CD14-positive monocyte (primary cell): ENCODE results near the gene PYHIN1. TPM values are rescaled to one million over a fixed set of nuclear protein-coding genes. Genes with fewer than 3 reads are reported as not detected.

Experiments used
- DNase-seq, 3 donors: peaks; one replicate each; pipeline ENCODE4 v3.0.0-alpha.2; 2011 to 2022
- H2AFZ ChIP-seq: 2 replicates; pipeline ENCODE4 v1.6.0; 2012; ENCODE audit warnings: mild to moderate bottlenecking, low read depth, low read length, inconsistent platforms; ENCODE audit not compliant: insufficient read depth, poor library complexity, severe bottlenecking
- H3K27ac ChIP-seq, 2 donors: 1 replicate in 1 of 2; 2 replicates in 1 of 2; pipeline ENCODE4 v1.5.1; 2012 to 2013; ENCODE audit warnings: low read length in 2 of 2, control low read depth in 1 of 2, inconsistent platforms in 1 of 2, low read depth in 1 of 2, mild to moderate bottlenecking in 1 of 2
- H3K27me3 ChIP-seq, 2 donors: one replicate each; pipeline versions ENCODE4 v1.6.0 to v1.6.1; 2011 to 2013; ENCODE audit warnings: low read length in 2 of 2; ENCODE audit not compliant: control insufficient read depth in 2 of 2, insufficient read depth in 2 of 2
- H3K36me3 ChIP-seq, 2 donors: replicated peaks in 1 of 2; 1 replicate in 1 of 2; 2 replicates in 1 of 2; pipeline versions ENCODE4 v1.5.1 to v1.6.1; 2012 to 2013; ENCODE audit warnings: low read length in 2 of 2, control low read depth in 1 of 2, inconsistent platforms in 1 of 2, mild to moderate bottlenecking in 1 of 2; ENCODE audit not compliant: insufficient read depth in 2 of 2, control insufficient read depth in 1 of 2
- H3K4me1 ChIP-seq, 2 donors: 1 replicate in 1 of 2; 2 replicates in 1 of 2; pipeline versions ENCODE4 v1.5.1 to v1.6.1; 2012 to 2013; ENCODE audit warnings: low read length in 2 of 2, control low read depth in 1 of 2, inconsistent platforms in 1 of 2, mild to moderate bottlenecking in 1 of 2, moderate library complexity in 1 of 2; ENCODE audit not compliant: insufficient read depth in 2 of 2, control insufficient read depth in 1 of 2
- H3K4me2 ChIP-seq: replicated peaks from 2 replicates; pipeline ENCODE3; 2012; ENCODE audit warnings: low read length, moderate library complexity, mild to moderate bottlenecking; ENCODE audit not compliant: poor library complexity, severe bottlenecking; ENCODE audit errors: extremely low read depth
- H3K4me3 ChIP-seq, 3 experiments: fragments of 200-600 bp in 1 of 3; sonication (generic) in 1 of 3; replicated peaks in 1 of 3; 1 replicate in 2 of 3; 2 replicates in 1 of 3; pipeline ENCODE4 v1.5.1; 2011 to 2013; ENCODE audit warnings: low read length in 3 of 3, mild to moderate bottlenecking in 3 of 3, control low read depth in 2 of 3, low read depth in 2 of 3, inconsistent platforms in 1 of 3, moderate library complexity in 1 of 3
- H3K79me2 ChIP-seq: 2 replicates; pipeline ENCODE4 v1.6.0; 2012; ENCODE audit warnings: mild to moderate bottlenecking, control low read depth, inconsistent platforms, low read length, moderate library complexity; ENCODE audit not compliant: insufficient read depth
- H3K9ac ChIP-seq: 2 replicates; pipeline ENCODE4 v1.6.0; 2017; ENCODE audit warnings: low read length, mild to moderate bottlenecking; ENCODE audit not compliant: insufficient read depth, poor library complexity, severe bottlenecking
- H3K9me3 ChIP-seq, 2 donors: replicated peaks in 1 of 2; 1 replicate in 1 of 2; 2 replicates in 1 of 2; pipeline versions ENCODE4 v1.5.1 to v1.6.1; 2012 to 2013; ENCODE audit warnings: low read length in 2 of 2, control low read depth in 1 of 2; ENCODE audit not compliant: control insufficient read depth in 1 of 2, insufficient read depth in 1 of 2
- H4K20me1 ChIP-seq: 2 replicates; pipeline ENCODE4 v1.6.0; 2012; ENCODE audit warnings: mild to moderate bottlenecking, low read length, control low read depth, moderate library complexity; ENCODE audit not compliant: insufficient read depth
- H3K27ac Mint-ChIP-seq, 7 donors: one replicate each; pipeline ENCODE4 v1.8.0; 2020; ENCODE audit warnings: mild to moderate bottlenecking in 7 of 7, mixed read lengths in 7 of 7, moderate library complexity in 6 of 7, inconsistent platforms in 2 of 7
- H3K27me3 Mint-ChIP-seq, 3 donors: one replicate each; pipeline ENCODE4 v1.8.0; 2021 to 2022; ENCODE audit warnings: low read depth in 3 of 3, mild to moderate bottlenecking in 3 of 3, mixed read lengths in 3 of 3, moderate library complexity in 3 of 3, inconsistent platforms in 1 of 3
- H3K36me3 Mint-ChIP-seq, 2 donors: one replicate each; pipeline ENCODE4 v1.8.0; 2020; ENCODE audit warnings: mixed read lengths in 2 of 2, inconsistent platforms in 1 of 2, mild to moderate bottlenecking in 1 of 2
- H3K4me1 Mint-ChIP-seq: one replicate; pipeline ENCODE4 v1.8.0; 2020; ENCODE audit warnings: mild to moderate bottlenecking, mixed read lengths
- H3K4me3 Mint-ChIP-seq, 2 donors: one replicate each; pipeline ENCODE4 v1.8.0; 2020; ENCODE audit warnings: mild to moderate bottlenecking in 2 of 2, mixed read lengths in 2 of 2, moderate library complexity in 1 of 2
- H3K9me3 Mint-ChIP-seq, 7 donors: one replicate each; pipeline ENCODE4 v1.8.0; 2020 to 2022; ENCODE audit warnings: mixed read lengths in 7 of 7, mild to moderate bottlenecking in 6 of 7, moderate library complexity in 6 of 7, inconsistent platforms in 2 of 7
- WGBS: methylation state at CpG from one replicate; pipeline ENCODE4 v1.1.5; 2013; ENCODE audit warnings: missing lambda C conversion rate; ENCODE audit not compliant: insufficient coverage; 5-methylcytosine and 5-hydroxymethylcytosine counted together
- intact Hi-C, 2 donors: fragments of 100-400 bp; cut with micrococcal nuclease; formaldehyde crosslinking; loops; one replicate each; pipeline versions ENCODE4 v1.15.0 to v1.15.1; 2023
- polyA plus RNA-seq, 3 donors: library from polyadenylated mRNA; depleted of rRNA in 1 of 3; unstranded in 2 of 3; stranded (reverse) in 1 of 3; fragments of 300-500 nt in 2 of 3; fragments of >200 nt in 1 of 3; fragmentation: Illumina TruSeq in 2 of 3; gene quantifications; 1 replicate in 2 of 3; 2 replicates in 1 of 3; pipeline ENCODE4 v1.2.3, GENCODE V29; 2012 to 2021
- TF ChIP-seq, protein P1 (sequence below): fragments of 200-600 bp; IDR thresholded peaks from one replicate; pipeline ENCODE4 v1.8.0; 2022; ENCODE audit warnings: antibody characterized with exemption, mild to moderate bottlenecking

PYHIN1 gene
- polyA plus RNA-seq, 3 donors, result 0.15 to 0.44 TPM; not detected in 1

DNA sequence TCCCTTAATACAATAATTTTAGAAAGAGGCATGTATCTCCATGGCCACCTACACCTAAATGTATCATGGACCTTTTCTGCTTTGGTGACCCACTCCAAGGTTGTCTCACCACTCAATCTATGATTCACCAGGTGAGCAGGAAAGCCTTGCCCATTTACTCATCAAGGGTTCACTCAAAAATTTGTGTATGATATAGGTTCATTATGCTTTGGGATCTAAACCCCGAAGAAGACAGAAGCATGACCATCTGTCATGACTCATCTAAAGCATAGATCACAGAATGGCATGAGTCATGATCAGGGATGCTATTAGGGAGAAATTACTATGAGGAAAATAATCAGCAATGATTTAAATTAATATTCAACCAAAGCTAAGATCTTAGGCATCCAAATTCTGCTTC is 38.5 kb downstream of the PYHIN1 start:
- Mint-ChIP-seq H3K4me1 (peaks cover 5% of the 10 kb centered on the region), H3K4me3 (no peak overlapping the region)
- WGBS, result no CpG with 5 or more reads among the region's 1 CpG

DNA sequence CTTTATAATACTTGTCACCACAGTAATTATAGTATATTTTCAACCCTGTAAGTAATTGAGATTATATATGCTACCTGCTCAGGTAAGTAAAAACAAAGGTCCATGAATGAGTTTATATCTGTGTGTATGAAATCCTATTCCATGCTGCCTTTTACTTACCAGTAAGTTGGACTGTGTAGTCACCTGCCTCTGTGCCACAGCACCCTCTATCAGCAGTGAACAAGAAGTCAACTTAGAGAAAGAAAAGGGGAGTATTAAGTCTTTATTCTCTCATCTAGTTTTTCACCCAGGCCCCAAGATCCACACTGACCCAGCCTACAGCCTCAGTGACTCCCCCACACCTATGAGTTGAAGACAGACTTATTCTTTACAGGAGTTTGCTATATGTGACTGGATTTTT is 41.5 kb downstream of the PYHIN1 start:
- H4K20me1 ChIP-seq, result no peaks in the 10 kb centered on the region
- no peak overlapping the region for H3K4me3 ChIP-seq
- no peak overlapping the region for H3K27ac ChIP-seq
- Mint-ChIP-seq H3K27me3 (peaks cover 0 to 2% (median 0%) of the 10 kb centered on the region in 3 donors), H3K36me3 (no peaks in the 10 kb centered on the region), H3K4me1 (no peaks in the 10 kb centered on the region), H3K4me3 (no peak overlapping the region), H3K27ac (no peak overlapping the region), H3K9me3 (peaks cover 0 to 2% (median 0%) of the 10 kb centered on the region in 7 donors)
- TF ChIP-seq, protein P1, sequence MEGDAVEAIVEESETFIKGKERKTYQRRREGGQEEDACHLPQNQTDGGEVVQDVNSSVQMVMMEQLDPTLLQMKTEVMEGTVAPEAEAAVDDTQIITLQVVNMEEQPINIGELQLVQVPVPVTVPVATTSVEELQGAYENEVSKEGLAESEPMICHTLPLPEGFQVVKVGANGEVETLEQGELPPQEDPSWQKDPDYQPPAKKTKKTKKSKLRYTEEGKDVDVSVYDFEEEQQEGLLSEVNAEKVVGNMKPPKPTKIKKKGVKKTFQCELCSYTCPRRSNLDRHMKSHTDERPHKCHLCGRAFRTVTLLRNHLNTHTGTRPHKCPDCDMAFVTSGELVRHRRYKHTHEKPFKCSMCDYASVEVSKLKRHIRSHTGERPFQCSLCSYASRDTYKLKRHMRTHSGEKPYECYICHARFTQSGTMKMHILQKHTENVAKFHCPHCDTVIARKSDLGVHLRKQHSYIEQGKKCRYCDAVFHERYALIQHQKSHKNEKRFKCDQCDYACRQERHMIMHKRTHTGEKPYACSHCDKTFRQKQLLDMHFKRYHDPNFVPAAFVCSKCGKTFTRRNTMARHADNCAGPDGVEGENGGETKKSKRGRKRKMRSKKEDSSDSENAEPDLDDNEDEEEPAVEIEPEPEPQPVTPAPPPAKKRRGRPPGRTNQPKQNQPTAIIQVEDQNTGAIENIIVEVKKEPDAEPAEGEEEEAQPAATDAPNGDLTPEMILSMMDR, result no peak
- no peak overlapping the region for H2AFZ ChIP-seq
- H3K4me1 ChIP-seq, result no peaks in the 10 kb centered on the region
- no peak overlapping the region for H3K4me2 ChIP-seq
- no peaks in the 10 kb centered on the region for H3K27me3 ChIP-seq
- no peak overlapping the region for H3K9ac ChIP-seq
- H3K79me2 ChIP-seq, result no peaks in the 10 kb centered on the region
- no peaks in the 10 kb centered on the region for H3K36me3 ChIP-seq
- no peaks in the 10 kb centered on the region for H3K9me3 ChIP-seq
- DNase-seq, result no peak
- intact Hi-C loops, result no loop called here

More for the DNA sequence above, 38.5 kb downstream of the PYHIN1 start:
- H3K27me3 Mint-ChIP-seq, result peaks cover 0 to 4% (median 0%) of the 10 kb centered on the region in 3 donors
- H3K79me2 ChIP-seq, result no peaks in the 10 kb centered on the region
- H4K20me1 ChIP-seq, result no peaks in the 10 kb centered on the region
- H3K4me1 ChIP-seq, result no peaks in the 10 kb centered on the region
- no peaks in the 10 kb centered on the region for H3K9me3 ChIP-seq
- H3K4me3 ChIP-seq, result no peak overlapping the region
- DNase-seq, result no peak
- H3K27ac Mint-ChIP-seq, result peak overlapping the region in 1 of 7 donors; percentile 15
- no peaks in the 10 kb centered on the region for H3K36me3 Mint-ChIP-seq
- no peaks in the 10 kb centered on the region for H3K27me3 ChIP-seq
- intact Hi-C loops, result no loop called here
- no peak overlapping the region for H3K9ac ChIP-seq
- TF ChIP-seq, protein P1, result no peak
- no peak overlapping the region for H3K4me2 ChIP-seq
- no peak overlapping the region for H3K27ac ChIP-seq
- H3K9me3 Mint-ChIP-seq, result peaks cover 0 to 6% (median 0%) of the 10 kb centered on the region in 7 donors
- H3K36me3 ChIP-seq, result no peaks in the 10 kb centered on the region
- no peak overlapping the region for H2AFZ ChIP-seq
